Osteocyte (in vitro differentiated cells): ENCODE data around the gene SPANXD. TPM values are rescaled to one million over a fixed set of nuclear protein-coding genes. Genes with fewer than 3 reads are reported as not detected.

Source experiments
- DNase-seq: peaks from one replicate; pipeline ENCODE4 v3.0.0; 2021; ENCODE audit warnings: mixed read lengths; ENCODE audit not compliant: unreplicated experiment; ENCODE audit errors: extremely low spot score
- H3K27ac Mint-ChIP-seq: one replicate; pipeline ENCODE4 v1.8.0; 2021; ENCODE audit warnings: mild to moderate bottlenecking, mixed read lengths; ENCODE audit not compliant: unreplicated experiment
- H3K27me3 Mint-ChIP-seq: one replicate; pipeline ENCODE4 v1.8.0; 2021; ENCODE audit warnings: mixed read lengths; ENCODE audit not compliant: unreplicated experiment
- H3K36me3 Mint-ChIP-seq: one replicate; pipeline ENCODE4 v1.8.0; 2021; ENCODE audit warnings: mixed read lengths; ENCODE audit not compliant: unreplicated experiment
- H3K4me1 Mint-ChIP-seq: one replicate; pipeline ENCODE4 v1.8.0; 2021; ENCODE audit warnings: mixed read lengths; ENCODE audit not compliant: unreplicated experiment
- H3K4me3 Mint-ChIP-seq: one replicate; pipeline ENCODE4 v1.8.0; 2021; ENCODE audit warnings: mild to moderate bottlenecking, moderate library complexity, mixed read lengths; ENCODE audit not compliant: unreplicated experiment
- H3K9me3 Mint-ChIP-seq: one replicate; pipeline ENCODE4 v1.8.0; 2021; ENCODE audit warnings: mixed read lengths; ENCODE audit not compliant: unreplicated experiment
- total RNA-seq: library from RNA; stranded (reverse); gene quantifications from 2 replicates; pipeline ENCODE4 v1.2.1, GENCODE V29; 2021
- TF ChIP-seq, protein P1 (sequence below): fragments of 200-600 bp; sonication (generic); IDR thresholded peaks from 2 replicates; pipeline ENCODE4 v1.5.0; 2021; ENCODE audit warnings: antibody characterized with exemption, mild to moderate bottlenecking, moderate library complexity

Gene SPANXD
- total RNA-seq, 1 donor from 2014 or later, result not detected

DNA sequence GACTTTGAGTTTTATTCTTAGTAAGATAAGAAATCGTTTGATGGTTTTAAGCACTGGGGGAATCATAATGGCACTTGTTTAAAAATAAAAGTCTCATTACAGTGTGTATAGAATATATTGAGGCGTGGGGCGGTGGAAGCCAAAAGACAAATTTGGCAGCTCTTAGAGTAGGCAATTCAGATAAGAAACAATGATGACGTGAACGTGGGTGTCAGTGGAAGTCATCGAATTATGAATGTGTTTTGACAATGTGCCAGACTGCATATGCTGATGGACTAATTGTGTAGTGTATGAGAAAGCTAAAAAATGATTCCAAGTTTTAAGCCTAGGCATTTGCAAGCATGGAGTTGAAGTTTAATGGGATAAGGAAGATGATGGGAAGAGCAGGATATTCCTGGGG is 35.8 kb downstream of the SPANXD start:
- DNase-seq, result no peak
- Mint-ChIP-seq H3K27me3 (no peaks in the 10 kb centered on the region), H3K36me3 (no peaks in the 10 kb centered on the region), H3K27ac (no peak overlapping the region), H3K4me1 (no peaks in the 10 kb centered on the region), H3K4me3 (no peak overlapping the region), H3K9me3 (peaks cover 6% of the 10 kb centered on the region)
- TF ChIP-seq, protein P1, sequence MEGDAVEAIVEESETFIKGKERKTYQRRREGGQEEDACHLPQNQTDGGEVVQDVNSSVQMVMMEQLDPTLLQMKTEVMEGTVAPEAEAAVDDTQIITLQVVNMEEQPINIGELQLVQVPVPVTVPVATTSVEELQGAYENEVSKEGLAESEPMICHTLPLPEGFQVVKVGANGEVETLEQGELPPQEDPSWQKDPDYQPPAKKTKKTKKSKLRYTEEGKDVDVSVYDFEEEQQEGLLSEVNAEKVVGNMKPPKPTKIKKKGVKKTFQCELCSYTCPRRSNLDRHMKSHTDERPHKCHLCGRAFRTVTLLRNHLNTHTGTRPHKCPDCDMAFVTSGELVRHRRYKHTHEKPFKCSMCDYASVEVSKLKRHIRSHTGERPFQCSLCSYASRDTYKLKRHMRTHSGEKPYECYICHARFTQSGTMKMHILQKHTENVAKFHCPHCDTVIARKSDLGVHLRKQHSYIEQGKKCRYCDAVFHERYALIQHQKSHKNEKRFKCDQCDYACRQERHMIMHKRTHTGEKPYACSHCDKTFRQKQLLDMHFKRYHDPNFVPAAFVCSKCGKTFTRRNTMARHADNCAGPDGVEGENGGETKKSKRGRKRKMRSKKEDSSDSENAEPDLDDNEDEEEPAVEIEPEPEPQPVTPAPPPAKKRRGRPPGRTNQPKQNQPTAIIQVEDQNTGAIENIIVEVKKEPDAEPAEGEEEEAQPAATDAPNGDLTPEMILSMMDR, result no peak

DNA sequence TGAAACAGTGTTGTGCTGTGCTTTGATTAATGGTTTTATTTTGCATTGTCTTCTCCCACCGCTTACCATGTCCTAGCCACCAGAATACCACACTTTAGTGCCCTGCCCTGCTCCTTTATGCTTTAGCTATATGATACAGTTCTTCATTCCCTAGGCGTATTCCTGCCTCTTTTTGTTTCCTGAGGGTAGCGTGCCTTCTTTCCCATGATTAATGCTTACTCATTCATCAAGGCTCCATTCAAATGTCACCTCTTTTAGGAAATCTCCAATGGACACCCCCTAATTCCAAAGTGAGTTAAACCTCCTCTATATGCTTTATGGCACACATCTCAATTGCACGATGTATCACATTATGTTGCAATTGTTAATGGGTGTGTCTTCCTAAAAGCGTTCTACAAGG is 46.3 kb downstream of the SPANXD start:
- TF ChIP-seq, protein P1, result no peak
- Mint-ChIP-seq H3K4me1 (no peaks in the 10 kb centered on the region), H3K4me3 (no peak overlapping the region), H3K36me3 (no peaks in the 10 kb centered on the region), H3K27me3 (peaks cover 4% of the 10 kb centered on the region), H3K27ac (no peak overlapping the region), H3K9me3 (peaks cover 16% of the 10 kb centered on the region)
- DNase-seq, result no peak

Other genes starting within 250 kb of the SPANXD start
- not detected in 2 replicates for gene SPANXA1, start 114.0 kb downstream of the SPANXD start, total RNA-seq
- gene SPANXA2, start 109.0 kb downstream of the SPANXD start, total RNA-seq, result not detected in 2 replicates
- gene MAGEC3, start 139.6 kb upstream of the SPANXD start, total RNA-seq, result not detected in 2 replicates
- not detected in 2 replicates for gene MAGEC1, start 205.2 kb upstream of the SPANXD start, total RNA-seq